Stimulated activated CD4-positive, alpha-beta T cell treated with anti-CD3 and anti-CD28 coated beads, Interleukin-15, amount 100 ng/mL, for 48 hours (primary cell): Measurements from ENCODE around the gene SPOP.

ENCODE experiments used
- DNase-seq, 2 donors: peaks; one replicate each; pipeline ENCODE4 v3.0.0-alpha.2; 2020; ENCODE audit warnings: low read depth in 2 of 2

SPOP gene

GRCh38 chr17:49613182-49613800, 64.6 kb downstream of the SPOP start:
- DNase-seq = no peak

- DNase-seq = no peak
Measured at GRCh38 chr17:49612726-49613125, 65.2 kb downstream of the SPOP start.

DNA sequence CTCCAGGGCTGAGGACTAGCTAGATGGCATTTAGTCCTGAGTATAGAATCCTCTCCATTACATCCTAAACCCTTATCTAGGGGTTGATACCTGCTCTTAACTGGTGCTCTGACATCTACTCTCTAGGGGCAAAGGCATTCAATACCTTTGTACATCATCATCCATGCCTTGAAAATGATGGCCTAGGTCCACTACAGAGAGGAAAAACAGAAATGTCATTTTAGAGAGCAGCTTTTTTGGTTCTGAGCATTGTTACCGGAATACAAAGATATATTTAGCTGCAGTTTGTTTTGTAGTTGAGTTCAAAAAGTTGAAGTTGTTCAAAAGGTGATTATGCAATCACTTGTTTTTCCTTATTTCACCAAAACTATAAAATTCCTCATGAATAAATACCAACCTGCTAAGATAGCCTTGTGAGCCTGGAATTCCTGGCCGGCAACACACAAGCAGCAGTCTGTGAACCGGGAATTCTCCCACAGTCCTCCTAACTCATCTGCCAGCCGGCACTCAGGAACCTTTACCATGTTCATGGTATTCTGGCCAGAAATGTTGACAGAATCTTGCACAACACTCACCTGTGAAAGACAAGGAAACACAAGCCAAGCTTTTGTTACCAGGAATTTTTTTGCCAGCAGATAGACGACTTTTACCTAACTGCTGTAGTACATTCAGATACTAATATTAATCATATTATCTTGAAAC, 66.9 kb downstream of the SPOP start:
- no peak for DNase-seq

- DNase-seq = no peak
Measured at GRCh38 chr17:49604314-49604869, 73.5 kb downstream of the SPOP start.

DNA sequence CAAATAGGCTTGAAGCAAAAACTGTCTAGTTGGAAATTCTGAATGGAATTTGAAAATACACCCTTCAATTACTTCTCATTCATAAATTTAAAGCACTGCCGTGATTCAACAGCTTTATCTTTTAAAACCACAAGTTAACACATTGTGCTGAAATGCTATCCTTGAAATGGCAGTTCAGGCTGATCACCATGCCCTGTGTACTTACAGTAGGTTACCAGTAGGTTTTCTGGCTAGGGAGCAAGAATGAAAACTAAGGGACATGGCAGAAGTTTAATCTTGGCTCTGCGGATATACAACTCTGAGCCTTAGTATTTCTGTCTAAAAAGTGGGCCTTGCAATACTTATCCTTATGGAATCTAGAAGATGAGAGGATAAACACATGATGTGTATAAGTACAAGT, 74.2 kb downstream of the SPOP start:
- no peak for DNase-seq

DNA sequence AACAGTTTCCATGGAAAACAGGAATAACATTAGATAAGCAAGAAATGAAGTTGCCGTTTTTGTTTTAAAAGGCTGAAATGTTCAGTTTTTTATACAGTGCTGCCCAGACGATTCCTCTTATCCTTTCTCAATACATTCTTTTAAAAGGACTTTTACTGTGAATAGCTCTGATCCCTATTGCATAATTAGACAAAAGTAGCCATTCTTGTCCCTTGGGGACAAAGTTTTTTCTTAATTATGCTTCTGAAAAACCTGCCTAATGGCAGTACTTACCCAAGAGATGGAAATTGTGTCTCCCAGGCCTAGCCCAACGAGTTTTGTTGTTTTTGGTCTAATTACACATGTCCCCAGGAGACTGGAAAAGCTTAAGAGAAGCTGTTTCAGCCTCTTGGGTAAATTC, 74.7 kb downstream of the SPOP start:
- DNase-seq = no peak

- DNase-seq = no peak
Measured at GRCh38 chr17:49602783-49603182, 75.1 kb downstream of the SPOP start.

DNA sequence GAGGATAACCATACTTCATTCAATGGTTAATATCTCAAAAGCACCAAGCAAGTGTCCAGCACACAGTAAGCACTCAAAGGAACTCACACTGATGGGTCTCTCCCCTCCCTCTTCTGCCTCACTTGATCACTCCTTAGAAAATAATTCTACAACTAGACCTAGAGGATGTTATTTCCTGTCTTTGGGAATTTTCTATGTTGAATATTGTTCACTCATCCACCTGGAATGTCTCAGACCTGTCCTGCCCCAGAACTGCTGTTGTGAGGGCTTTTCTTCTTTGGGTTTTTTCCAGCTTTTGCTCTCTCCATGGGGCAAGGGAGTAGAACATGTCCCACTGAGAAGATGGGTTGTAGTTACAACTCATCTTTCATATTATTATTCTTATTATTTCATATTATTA, 76.9 kb downstream of the SPOP start:
- no peak for DNase-seq

- no peak for DNase-seq
Measured at GRCh38 chr17:49598918-49599317, 79.0 kb downstream of the SPOP start.

- no peak for DNase-seq
Measured at GRCh38 chr17:49597928-49598655, 79.8 kb downstream of the SPOP start.

DNA sequence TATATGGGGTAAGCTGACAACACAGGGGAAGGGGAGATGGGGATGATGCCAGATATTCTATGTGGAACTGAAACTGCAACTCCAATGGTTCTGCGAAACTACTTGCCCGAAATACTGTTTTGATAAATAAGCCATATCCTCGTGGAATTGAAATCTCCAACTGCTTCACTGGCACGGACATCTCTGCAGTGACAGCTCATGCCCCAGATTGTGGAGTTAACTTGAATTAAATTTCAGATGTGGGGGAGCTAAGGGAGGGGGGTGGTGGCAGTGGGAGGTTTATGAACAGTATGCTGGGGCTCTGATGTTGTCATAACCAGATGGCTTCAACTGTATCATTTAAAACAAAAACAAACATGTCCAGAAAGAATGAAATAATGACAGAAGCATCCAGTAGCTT, 80.5 kb downstream of the SPOP start:
- no peak for DNase-seq

- DNase-seq = no peak
Measured at GRCh38 chr17:49596613-49597244, 81.2 kb downstream of the SPOP start.

GRCh38 chr17:49595980-49596379, 81.9 kb downstream of the SPOP start:
- no peak for DNase-seq

DNA sequence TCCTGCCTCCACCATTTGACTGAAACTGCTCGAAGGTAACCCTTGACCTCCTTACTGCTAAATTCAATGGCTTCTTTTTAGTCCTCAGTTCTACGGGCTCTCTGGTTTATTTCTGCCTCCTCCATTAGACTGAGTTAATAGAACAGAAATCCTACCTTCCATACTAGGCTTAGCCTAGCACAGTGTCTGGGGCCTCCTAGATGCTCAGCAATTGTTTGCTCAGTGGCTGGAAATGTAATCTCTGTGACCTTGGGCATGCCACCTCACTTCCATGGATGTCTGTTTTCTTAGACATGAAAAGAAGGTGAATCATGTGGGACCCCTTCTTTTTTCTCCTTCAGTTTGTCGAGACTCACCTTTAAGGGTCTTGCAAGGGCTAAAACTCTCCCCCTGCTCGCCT, 82.6 kb downstream of the SPOP start:
- no peak for DNase-seq

GRCh38 chr17:49592263-49592662, 85.6 kb downstream of the SPOP start:
- no peak for DNase-seq

- DNase-seq = no peak
Measured at GRCh38 chr17:49590874-49591273, 87.0 kb downstream of the SPOP start.

- DNase-seq = no peak
Measured at GRCh38 chr17:49589577-49589927, 88.3 kb downstream of the SPOP start.

- DNase-seq = no peak
Measured at GRCh38 chr17:49588726-49589576, 88.9 kb downstream of the SPOP start.

- DNase-seq = no peak
Measured at GRCh38 chr17:49588312-49588711, 89.6 kb downstream of the SPOP start.

- DNase-seq = no peak
Measured at GRCh38 chr17:49587366-49588073, 90.4 kb downstream of the SPOP start.
